GM10248 (cell line): Measurements from ENCODE around the gene KRT77.

ENCODE experiments used
- CTCF ChIA-PET: fragments of 300-600 bp; sonication (Branson Sonifier 250); formaldehyde crosslinking; extraction: SDS; loops from one replicate; lab custom pipeline; 2021; ENCODE audit warnings: antibody characterized with exemption; lab: Yijun Ruan, JAX
- POLR2A ChIA-PET: fragments of 350-650 bp; sonication (Branson Sonifier 250); formaldehyde crosslinking; extraction: SDS; loops from one replicate; lab custom pipeline; 2020; ENCODE audit warnings: antibody characterized with exemption; lab: Yijun Ruan, JAX
- DNase-seq: peaks from one replicate; pipeline ENCODE4 v3.0.0; 2012; ENCODE audit errors: extremely low spot score
- TF ChIP-seq, protein P1 (sequence below): IDR thresholded peaks from 2 replicates; pipeline ENCODE4 v1.5.1; 2012; ENCODE audit warnings: mild to moderate bottlenecking, low read depth; ENCODE audit errors: extremely low read depth, missing control alignments, control extremely low read depth

Gene KRT77

DNA sequence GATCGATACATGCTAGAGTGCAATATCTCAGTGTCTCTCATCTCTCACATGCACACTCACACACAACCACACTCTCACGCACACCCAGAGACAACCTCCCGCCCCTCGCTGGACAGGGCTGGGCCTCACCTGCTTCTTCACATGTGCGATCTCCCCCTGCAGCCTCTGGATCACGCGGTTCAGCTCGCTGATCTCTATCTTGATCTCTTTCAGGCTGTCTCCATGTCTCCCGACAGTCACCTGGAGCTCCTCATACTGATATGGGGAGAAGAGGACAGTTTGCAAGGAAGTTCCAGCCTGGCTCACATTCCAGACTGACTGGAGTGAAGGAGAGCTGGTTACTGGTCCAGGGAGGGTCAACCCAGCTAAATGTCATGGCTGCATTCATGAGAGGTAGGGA is 55.7 kb downstream of the KRT77 start:
- no peak for DNase-seq
- TF ChIP-seq, protein P1, sequence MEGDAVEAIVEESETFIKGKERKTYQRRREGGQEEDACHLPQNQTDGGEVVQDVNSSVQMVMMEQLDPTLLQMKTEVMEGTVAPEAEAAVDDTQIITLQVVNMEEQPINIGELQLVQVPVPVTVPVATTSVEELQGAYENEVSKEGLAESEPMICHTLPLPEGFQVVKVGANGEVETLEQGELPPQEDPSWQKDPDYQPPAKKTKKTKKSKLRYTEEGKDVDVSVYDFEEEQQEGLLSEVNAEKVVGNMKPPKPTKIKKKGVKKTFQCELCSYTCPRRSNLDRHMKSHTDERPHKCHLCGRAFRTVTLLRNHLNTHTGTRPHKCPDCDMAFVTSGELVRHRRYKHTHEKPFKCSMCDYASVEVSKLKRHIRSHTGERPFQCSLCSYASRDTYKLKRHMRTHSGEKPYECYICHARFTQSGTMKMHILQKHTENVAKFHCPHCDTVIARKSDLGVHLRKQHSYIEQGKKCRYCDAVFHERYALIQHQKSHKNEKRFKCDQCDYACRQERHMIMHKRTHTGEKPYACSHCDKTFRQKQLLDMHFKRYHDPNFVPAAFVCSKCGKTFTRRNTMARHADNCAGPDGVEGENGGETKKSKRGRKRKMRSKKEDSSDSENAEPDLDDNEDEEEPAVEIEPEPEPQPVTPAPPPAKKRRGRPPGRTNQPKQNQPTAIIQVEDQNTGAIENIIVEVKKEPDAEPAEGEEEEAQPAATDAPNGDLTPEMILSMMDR = no peak
- CTCF ChIA-PET = interaction anchor here (1.6 kb wide), 1 partner anchor 15 kb away, joined by 3 read pairs; no protein-coding TSS in a partner anchor
- POLR2A ChIA-PET = no interaction called here

DNA sequence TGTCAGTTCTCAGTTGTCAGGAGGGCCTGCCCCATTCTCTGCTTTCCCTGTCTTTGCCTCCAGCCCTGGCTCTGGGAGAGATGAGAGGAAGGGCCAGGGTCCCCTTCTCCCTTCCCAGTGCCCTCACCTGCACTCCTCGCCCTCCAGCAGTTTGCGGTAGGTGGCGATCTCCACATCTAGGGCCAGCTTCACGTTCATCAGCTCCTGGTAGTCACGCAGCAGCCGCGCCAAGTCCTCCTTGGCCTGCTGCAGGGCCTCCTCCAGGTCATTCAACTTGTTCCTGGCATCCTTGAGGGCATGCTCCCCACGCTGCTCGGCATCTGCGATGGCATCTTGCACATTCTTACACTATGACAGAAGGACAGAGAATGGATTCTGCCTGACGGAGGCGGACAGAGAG is 56.7 kb downstream of the KRT77 start:
- ChIA-PET POLR2A (no interaction called here), CTCF (no interaction called here)
- DNase-seq = no peak
- TF ChIP-seq, protein P1 = no peak

DNA sequence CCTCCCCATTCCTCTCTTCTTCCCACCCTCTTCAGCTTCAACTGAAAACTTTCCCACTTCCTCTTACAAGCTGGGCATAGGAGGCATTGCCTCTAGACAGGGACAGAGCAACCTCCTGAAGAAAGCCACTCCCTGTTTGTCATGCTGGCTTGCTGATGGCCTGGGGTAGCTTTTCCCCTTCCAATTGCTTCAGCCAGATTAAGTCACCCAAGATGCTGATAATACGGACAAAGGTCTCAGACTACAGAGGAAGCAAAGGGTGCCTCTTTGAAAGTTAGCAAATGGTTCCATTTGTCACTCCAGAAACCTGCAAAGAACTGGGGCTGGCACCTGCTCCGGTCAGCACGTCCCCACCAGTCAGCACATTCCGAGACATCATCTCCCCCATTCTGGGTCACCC is 57.3 kb downstream of the KRT77 start:
- POLR2A ChIA-PET = no interaction called here
- DNase-seq = no peak
- TF ChIP-seq, protein P1 = no peak
- CTCF ChIA-PET = no interaction called here

DNA sequence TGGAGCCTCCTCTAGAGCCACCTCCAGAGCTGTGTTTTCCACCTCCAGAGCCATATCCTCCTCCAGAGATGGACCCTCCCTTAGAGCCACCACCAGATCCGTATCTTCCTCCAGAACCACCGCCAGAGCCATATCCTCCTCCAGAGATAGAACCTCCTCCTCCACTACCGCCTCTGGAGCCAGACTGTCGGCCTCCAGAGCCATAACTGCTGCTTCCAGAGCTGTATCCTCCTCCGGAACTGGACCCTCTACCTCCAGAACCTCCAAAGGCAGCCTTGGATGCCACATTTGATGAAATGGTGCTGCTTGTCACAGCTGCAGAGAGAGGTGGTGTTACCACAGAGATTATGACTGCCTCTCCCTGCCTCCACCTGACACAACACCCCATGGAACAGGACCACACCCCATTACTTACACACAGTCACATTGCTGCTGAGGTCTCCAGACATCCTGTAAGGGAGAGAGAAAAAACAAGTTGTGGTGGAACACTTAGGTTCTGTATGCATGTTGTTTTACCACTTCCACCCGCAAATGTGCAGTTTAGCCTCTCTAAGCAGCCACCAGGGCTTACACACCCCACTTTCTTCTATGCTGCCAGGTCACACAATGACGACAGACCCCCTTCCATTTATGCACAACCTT is 58.1 kb downstream of the KRT77 start:
- ChIA-PET POLR2A (no interaction called here), CTCF (interaction anchor here (1.1 kb wide), 1 partner anchor 18 kb away, joined by 5 read pairs; no protein-coding TSS in a partner anchor)
- TF ChIP-seq, protein P1 = no peak
- DNase-seq = no peak

DNA sequence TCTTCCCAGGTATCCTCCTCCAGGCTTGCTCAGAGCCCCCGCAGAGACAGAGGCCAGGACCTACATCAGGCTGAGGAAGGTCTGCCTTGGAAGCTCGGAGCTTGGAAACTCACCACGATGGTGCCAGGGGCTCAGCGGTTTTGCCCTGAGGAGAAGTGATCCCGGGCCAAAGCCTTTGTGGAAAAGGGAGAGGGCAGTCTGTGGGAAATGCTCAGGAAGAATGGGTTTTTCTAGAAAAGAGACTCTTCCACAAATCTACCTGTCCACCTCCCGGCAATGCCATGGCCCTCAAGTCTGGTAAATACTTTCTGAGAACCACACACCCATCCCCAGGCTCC is 59.3 kb downstream of the KRT77 start:
- ChIA-PET POLR2A (no interaction called here), CTCF (no interaction called here)
- TF ChIP-seq, protein P1 = no peak
- DNase-seq = no peak

DNA sequence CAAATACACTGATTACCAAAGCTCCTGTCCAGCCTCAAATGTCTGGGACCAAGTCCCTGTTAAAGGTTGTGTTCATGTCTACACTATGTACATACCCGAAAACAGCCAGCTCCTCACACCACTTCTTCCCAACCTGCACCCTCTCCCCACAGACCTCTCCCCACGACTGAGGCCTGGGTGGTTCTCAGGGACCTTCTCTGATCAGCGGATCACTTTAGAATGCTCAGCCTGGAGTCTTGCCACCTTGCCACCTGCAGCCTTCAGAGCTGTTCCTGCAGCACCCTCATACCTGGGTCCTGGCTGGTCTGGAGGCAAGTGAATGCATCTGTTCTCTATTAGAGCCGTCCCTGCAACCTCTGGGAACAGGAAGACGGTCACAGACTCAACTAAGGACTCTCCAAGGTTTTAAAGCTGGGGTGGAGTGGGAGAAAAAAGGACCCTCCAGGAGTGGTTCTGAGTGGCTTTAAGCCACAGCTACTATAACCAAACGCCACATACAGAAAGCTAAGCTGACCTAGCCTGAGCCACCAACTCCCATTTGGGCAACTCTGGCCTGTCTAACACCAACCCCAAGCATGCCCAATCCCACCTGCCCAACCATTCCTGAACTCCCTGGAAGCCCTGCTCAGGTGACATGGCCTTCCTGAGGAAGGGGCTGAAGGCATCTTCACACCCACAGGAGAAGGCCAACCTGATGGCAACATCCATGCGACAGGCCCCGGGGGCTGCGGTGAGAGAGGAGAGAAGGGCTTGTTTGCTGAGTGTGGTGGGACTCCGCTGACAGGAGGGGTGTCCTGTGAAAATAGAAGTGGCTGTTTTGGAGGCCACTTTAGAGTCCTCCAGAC is 59.9 kb downstream of the KRT77 start:
- ChIA-PET CTCF (no interaction called here), POLR2A (no interaction called here)
- TF ChIP-seq, protein P1 = no peak
- no peak for DNase-seq
